Memory B cell (primary cell): ENCODE results near the gene LUC7L3.

Experiments used
- ATAC-seq: fragments of 150-1000 bp; cut with Tn5 transposase; 2 replicates; pipeline ENCODE4 v1.10.0; 2021; ENCODE audit warnings: low read depth, mild to moderate bottlenecking, moderate library complexity
- DNase-seq, 2 donors: peaks; one replicate each; pipeline ENCODE4 v3.0.0; 2022; ENCODE audit warnings: low spot score in 2 of 2
- H3K27ac Mint-ChIP-seq: one replicate; pipeline ENCODE4 v1.8.0; 2022; ENCODE audit warnings: mild to moderate bottlenecking, moderate library complexity, mixed read lengths
- H3K27me3 Mint-ChIP-seq: one replicate; pipeline ENCODE4 v1.8.0; 2022; ENCODE audit warnings: mixed read lengths
- H3K36me3 Mint-ChIP-seq: one replicate; pipeline ENCODE4 v1.8.0; 2022; ENCODE audit warnings: mild to moderate bottlenecking, mixed read lengths
- H3K4me1 Mint-ChIP-seq: one replicate; pipeline ENCODE4 v1.8.0; 2022; ENCODE audit warnings: mixed read lengths
- H3K4me3 Mint-ChIP-seq: one replicate; pipeline ENCODE4 v1.8.0; 2022; ENCODE audit warnings: mild to moderate bottlenecking, moderate library complexity, mixed read lengths
- H3K9me3 Mint-ChIP-seq: one replicate; pipeline ENCODE4 v1.8.0; 2022; ENCODE audit warnings: mixed read lengths

LUC7L3 gene

DNA sequence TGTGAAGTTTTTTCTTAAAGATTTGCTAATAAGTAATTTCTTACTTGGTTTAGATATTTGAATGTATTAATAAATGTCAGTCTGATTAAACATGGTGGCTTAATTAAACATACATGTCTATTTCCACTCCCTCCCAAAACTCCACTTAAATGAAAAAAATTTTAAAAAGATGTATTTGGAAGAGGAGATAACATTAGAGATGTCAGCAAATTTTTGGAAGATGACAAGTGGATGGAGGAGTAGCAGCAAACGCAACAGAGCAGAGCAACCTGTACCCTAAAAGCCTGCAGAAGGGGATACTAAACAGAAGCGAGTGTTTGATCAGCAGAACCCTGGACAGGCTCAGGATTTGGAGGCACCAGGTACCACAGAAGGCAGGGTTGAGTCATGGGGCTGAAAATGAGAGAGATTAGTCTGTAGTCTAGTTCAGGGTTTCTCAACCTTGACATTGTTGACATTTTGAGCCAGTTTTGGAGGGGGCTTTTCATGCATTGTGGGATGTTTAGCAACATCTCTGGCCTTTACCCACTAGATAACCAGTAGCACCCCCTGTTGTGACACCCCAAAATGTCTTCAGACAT, 17.8 kb downstream of the LUC7L3 start:
- H3K27me3 Mint-ChIP-seq, result no peaks in the 10 kb centered on the region
- peaks cover 24% of the 10 kb centered on the region for H3K36me3 Mint-ChIP-seq
- H3K9me3 Mint-ChIP-seq, result no peaks in the 10 kb centered on the region
- no peak overlapping the region for H3K4me3 Mint-ChIP-seq
- H3K4me1 Mint-ChIP-seq, result peaks cover 17% of the 10 kb centered on the region
- no peak for ATAC-seq
- H3K27ac Mint-ChIP-seq, result peak overlapping the region; percentile 70
- DNase-seq, result no peak

DNA sequence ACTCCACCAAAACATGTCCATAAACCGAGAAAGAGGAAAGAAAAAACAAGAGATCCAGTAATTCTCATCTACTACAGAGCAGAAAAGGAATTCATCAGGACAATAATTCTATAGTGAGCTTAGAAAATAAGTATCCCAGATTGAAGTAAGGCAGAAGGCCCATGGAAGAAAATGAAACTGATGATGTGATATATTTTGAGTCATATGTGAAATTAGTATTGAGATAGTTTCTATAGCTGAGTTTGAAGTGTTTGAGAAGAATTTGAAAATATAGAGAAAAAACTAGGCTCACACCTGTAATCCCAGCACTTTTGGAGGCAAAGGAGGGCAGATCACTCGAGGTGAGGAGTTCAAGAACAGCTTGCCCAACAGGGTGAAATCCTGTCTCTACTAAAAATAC, 19.7 kb downstream of the LUC7L3 start:
- H3K9me3 Mint-ChIP-seq, result no peaks in the 10 kb centered on the region
- no peaks in the 10 kb centered on the region for H3K27me3 Mint-ChIP-seq
- no peak for DNase-seq
- no peak for ATAC-seq
- H3K36me3 Mint-ChIP-seq, result peaks cover 27% of the 10 kb centered on the region
- H3K4me1 Mint-ChIP-seq, result peaks cover 14% of the 10 kb centered on the region
- H3K4me3 Mint-ChIP-seq, result no peak overlapping the region
- H3K27ac Mint-ChIP-seq, result no peak overlapping the region

DNA sequence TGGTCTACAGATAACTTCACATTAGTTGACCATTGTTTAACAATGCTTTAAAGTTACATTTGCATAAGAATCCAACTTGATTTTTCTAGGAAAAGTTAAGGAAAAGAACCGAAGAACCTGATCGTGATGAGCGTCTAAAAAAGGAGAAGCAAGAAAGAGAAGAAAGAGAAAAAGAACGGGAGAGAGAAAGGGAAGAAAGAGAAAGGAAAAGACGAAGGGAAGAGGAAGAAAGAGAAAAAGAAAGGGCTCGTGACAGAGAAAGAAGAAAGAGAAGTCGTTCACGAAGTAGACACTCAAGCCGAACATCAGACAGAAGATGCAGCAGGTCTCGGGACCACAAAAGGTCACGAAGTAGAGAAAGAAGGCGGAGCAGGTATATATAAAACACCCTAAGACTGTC, 26.2 kb downstream of the LUC7L3 start:
- H3K36me3 Mint-ChIP-seq, result peaks cover 39% of the 10 kb centered on the region
- H3K4me3 Mint-ChIP-seq, result no peak overlapping the region
- no peaks in the 10 kb centered on the region for H3K9me3 Mint-ChIP-seq
- no peaks in the 10 kb centered on the region for H3K27me3 Mint-ChIP-seq
- peak overlapping the region; percentile 18 for H3K27ac Mint-ChIP-seq
- DNase-seq (no peak), ATAC-seq (no peak)
- H3K4me1 Mint-ChIP-seq, result no peaks in the 10 kb centered on the region

DNA sequence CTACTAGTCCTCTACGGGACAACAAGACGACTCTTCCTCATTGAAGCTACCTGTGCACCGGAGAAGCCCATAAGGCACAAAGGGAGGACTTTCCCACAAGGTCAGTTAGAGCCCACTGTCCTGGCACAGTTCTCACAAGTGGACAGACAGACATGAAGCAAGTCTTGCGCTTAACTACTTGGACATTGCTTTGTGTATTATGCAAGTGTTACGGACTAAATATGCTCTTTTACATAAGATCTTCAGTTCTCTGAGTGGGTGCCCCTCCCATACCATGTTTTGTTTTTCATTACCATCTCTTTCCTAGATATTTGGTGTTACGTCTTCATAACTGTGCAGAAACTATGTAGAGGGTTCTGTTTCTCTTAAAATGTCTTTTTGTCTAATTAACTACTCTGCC, 29.8 kb downstream of the LUC7L3 start:
- no peak overlapping the region for H3K27ac Mint-ChIP-seq
- H3K9me3 Mint-ChIP-seq, result no peaks in the 10 kb centered on the region
- peaks cover 34% of the 10 kb centered on the region for H3K36me3 Mint-ChIP-seq
- ATAC-seq, result no peak
- DNase-seq, result no peak
- H3K4me3 Mint-ChIP-seq, result no peak overlapping the region
- H3K4me1 Mint-ChIP-seq, result no peaks in the 10 kb centered on the region
- no peaks in the 10 kb centered on the region for H3K27me3 Mint-ChIP-seq

DNA sequence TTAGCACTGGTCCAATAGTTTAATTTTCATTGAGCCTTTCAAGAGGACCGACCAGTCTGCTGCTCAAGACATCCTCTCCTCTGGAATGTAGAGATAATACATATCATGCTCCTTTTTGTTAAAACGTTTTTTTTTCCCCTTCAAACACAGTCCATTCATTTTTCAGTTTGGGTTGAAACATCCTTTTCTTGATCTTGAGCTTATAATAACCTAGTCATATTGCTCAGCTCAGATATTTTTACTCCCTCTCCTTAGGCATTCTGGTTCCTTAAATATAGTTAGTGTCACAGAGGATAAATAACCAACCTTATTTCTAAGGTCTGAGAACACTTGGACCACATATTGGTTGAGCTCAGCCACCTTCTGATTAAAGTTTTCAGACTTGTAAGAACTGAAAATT, 35.1 kb downstream of the LUC7L3 start:
- no peak for DNase-seq
- no peak overlapping the region for H3K4me3 Mint-ChIP-seq
- peak overlapping the region; percentile 53 for H3K27ac Mint-ChIP-seq
- peaks cover 3% of the 10 kb centered on the region for H3K4me1 Mint-ChIP-seq
- no peaks in the 10 kb centered on the region for H3K27me3 Mint-ChIP-seq
- H3K9me3 Mint-ChIP-seq, result no peaks in the 10 kb centered on the region
- no peak for ATAC-seq
- peaks cover 22% of the 10 kb centered on the region for H3K36me3 Mint-ChIP-seq

DNA sequence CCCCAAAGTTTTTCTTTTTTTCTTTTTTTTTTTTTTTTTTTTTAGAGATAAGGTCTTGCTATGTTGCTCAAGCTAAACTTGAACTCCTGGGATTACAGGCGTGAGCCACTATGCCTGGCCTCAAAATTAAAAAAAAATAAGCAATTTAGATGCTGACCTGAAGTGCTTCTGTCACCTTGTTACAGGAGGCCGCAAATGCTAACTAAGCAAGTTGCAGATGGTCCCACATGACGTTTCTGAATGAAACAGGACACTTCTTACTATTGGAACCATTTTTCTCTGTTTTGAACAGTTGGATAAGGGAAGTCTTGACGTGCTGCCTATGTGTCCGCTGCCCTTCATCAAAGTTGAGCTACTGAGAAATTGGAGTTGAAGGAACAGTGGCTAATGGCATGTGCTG, 39.1 kb downstream of the LUC7L3 start:
- Mint-ChIP-seq H3K27ac (no peak overlapping the region), H3K4me3 (no peak overlapping the region), H3K9me3 (no peaks in the 10 kb centered on the region), H3K27me3 (no peaks in the 10 kb centered on the region), H3K36me3 (peaks cover 9% of the 10 kb centered on the region), H3K4me1 (peaks cover 5% of the 10 kb centered on the region)
- ATAC-seq (no peak), DNase-seq (no peak)

DNA sequence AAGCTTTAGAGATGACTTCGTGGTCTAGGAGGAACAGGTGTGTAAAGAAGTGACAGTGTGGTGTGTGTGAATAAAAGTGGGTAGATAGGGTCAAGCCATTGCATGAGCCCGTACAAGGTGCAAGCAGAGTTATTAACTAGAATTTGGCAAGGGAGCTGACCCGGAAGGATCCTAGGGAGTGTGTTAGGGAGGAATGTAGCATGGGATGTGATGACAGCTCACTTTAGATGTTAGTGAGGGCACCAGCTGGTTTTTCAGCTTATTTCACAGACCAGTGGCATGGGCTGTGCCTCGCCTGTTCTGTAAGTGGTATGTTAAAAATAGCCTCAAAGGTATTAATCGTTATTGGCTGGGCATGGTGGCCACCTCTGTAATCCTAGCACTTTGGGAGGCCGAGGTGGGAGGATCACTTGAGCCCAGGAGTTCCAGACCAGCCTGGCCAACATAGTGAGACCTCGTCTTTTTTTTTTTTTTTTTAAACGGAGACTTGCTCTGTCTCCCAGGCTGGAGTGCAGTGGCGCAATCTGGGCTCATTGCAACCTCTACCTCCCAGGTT, 39.7 kb downstream of the LUC7L3 start:
- Mint-ChIP-seq H3K27me3 (no peaks in the 10 kb centered on the region), H3K9me3 (no peaks in the 10 kb centered on the region), H3K27ac (no peak overlapping the region), H3K36me3 (peaks cover 6% of the 10 kb centered on the region), H3K4me3 (no peak overlapping the region), H3K4me1 (peaks cover 5% of the 10 kb centered on the region)
- DNase-seq (no peak), ATAC-seq (no peak)

DNA sequence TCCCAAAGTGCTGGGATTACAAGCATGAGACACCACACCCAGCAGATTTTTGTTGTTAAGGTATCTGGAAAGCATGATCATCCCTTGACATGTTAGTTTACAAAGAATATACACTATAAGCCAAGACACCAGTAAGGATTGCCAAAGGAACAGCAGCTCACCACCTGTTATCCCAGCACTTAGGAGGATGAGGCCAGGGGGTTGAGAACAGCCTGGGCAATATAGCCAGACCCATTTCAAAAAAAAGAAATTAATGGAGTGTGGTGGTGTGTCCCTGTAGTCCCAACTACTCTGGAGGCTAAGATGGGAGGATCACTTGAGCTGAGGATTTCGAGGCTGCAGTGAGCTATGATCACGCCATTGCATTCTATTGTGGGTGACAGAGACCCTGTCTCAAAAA, 42.8 kb downstream of the LUC7L3 start:
- Mint-ChIP-seq H3K4me1 (peaks cover 29% of the 10 kb centered on the region), H3K27me3 (no peaks in the 10 kb centered on the region), H3K9me3 (no peaks in the 10 kb centered on the region), H3K4me3 (peak overlapping the region; percentile 47), H3K27ac (no peak overlapping the region), H3K36me3 (no peaks in the 10 kb centered on the region)
- ATAC-seq (no peak), DNase-seq (no peak)

DNA sequence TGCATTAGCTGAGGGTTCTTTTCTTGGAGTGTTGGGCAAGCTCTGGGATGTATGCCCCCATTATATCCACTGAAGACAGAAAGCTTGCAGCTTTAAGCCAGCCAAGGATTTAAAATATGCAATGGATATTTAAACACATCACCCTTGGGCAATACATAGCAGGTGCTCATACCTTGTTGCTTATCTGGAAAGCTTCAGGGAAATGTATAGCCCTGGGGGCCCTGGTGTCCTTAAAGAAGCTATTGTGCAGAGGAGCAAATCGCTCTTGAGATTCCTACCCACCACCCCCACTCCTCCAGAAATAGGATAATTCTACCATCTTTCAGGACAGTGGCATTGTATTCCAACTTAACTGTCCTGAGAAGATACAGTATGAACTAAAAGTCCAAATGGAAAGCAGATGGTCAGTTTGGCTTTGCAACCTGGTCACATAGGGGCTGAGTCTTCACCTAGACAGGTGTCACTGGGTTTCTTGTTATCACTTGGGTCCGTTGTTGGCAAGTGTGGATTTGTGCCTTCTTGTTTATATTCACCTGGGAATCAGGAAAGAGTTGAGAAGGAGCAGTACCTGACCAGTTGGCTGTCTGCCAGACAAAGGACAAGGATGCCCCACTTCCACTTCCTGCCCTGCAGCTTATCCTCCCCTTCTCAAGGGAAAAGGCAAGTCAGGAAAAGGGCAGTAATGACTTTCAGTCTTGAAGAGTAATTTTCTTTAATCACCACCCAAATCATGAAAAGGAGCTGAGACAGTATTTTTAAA, 44.5 kb downstream of the LUC7L3 start:
- H3K4me1 Mint-ChIP-seq, result peaks cover 27% of the 10 kb centered on the region
- no peaks in the 10 kb centered on the region for H3K27me3 Mint-ChIP-seq
- no peak overlapping the region for H3K4me3 Mint-ChIP-seq
- no peaks in the 10 kb centered on the region for H3K36me3 Mint-ChIP-seq
- no peaks in the 10 kb centered on the region for H3K9me3 Mint-ChIP-seq
- peak overlapping the region; percentile 94 for H3K27ac Mint-ChIP-seq
- ATAC-seq (no peak), DNase-seq (no peak)

DNA sequence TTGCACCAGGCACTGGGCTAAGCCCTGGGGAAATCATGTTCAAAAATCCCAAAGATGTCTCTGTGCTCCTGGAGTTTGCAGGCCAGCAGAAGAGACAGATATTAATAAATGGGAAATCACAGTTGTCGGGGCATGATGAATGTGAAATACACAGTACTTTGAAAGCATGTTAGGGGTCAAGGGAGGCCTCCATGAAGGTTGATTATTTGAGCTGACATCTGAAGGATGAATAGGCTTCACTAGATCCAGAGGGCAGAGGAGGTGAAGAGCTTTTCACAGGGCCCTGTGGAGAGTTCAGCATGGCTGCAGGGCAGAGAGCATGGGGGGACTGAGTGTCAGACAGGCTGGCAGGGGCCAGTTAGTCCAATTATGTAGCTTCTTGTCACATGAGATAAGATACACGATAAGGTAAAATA, 45.3 kb downstream of the LUC7L3 start:
- Mint-ChIP-seq H3K27ac (no peak overlapping the region), H3K4me1 (peaks cover 26% of the 10 kb centered on the region), H3K9me3 (no peaks in the 10 kb centered on the region)

DNA sequence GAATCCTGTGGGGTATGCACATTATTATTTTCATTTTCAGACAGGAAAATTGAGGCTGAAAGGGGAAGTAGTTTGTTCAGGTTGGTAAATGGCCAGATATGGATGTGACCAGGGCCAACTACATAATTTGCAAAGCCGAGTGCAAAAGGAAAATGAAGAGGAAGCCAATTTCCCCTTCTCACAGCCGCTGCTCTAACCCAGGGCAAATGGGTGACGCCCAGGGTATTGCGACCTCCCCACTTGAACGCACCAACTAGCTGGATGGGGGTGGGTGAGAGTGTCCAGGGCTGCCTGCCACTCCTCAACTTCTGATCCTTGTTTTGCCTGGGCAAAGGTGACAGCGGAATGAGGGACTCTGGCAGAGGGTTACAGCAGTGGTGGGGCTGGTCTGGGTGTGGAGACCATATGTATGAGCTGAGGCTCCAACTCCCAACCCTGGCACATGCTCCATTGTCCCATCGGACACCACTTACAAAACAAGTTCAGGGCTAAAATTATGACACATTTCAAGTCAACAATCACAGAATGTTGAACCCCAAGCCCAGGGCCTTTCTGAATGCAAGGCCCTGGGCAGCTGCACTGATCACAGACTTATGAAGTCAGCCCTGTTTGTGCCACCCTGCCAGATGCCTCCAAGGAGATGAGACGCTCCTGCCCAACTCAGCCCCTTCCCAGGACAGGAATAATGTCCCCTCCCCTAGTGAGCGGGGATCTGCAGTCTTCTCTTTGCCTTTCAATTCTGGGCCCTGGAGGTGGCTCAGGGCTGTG, 46.2 kb downstream of the LUC7L3 start:
- ATAC-seq, result peak; percentile 75
- Mint-ChIP-seq H3K27me3 (no peaks in the 10 kb centered on the region), H3K27ac (no peak overlapping the region), H3K4me3 (peak overlapping the region; percentile 33), H3K4me1 (peaks cover 26% of the 10 kb centered on the region), H3K9me3 (no peaks in the 10 kb centered on the region), H3K36me3 (no peaks in the 10 kb centered on the region)
- DNase-seq, result peak; percentile 17 to 27

More for the DNA sequence above, 45.3 kb downstream of the LUC7L3 start:
- no peaks in the 10 kb centered on the region for H3K36me3 Mint-ChIP-seq
- H3K4me3 Mint-ChIP-seq, result peak overlapping the region; percentile 9
- ATAC-seq (no peak), DNase-seq (no peak)
- H3K27me3 Mint-ChIP-seq, result no peaks in the 10 kb centered on the region

DNA sequence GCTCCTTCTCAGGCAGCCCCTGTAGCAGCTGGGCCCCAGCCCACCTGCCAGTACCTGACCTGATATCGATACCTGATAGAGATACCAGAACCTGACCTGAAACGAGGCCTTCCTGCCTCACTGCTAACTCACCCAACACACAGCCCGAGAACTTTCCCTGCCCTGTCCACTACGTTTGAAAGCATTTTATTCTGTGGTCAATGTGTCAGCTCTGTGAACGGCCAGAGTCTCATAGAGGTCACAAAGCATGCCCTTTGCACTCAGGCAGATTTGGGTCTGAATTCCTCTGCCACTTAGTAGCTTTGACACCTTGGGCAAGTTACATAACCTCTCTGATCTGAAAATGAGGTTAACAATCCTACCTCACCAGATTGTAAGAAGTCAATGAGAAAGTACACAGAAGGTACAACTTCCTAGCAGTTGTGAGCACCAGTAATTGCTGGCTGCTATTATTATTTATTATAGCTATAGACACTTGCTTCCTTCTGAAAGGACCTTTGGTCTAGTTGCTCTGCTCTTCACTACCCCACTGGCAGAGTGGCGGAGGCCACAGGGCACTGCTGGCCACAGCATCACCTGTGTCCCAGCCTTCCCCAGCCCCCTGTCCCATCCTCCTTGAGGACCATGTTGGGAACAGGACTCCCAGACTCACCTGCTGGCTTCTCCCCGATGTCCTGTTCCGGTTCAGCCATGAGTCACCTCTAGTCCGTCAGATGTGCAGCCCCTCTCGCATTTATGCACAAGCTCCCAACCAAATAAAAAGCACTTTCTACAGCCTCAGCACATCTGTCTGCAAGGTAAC, 47.0 kb downstream of the LUC7L3 start:
- Mint-ChIP-seq H3K27ac (no peak overlapping the region), H3K4me3 (peak overlapping the region; percentile 33), H3K27me3 (no peaks in the 10 kb centered on the region), H3K4me1 (peaks cover 26% of the 10 kb centered on the region), H3K9me3 (no peaks in the 10 kb centered on the region), H3K36me3 (no peaks in the 10 kb centered on the region)
- ATAC-seq (no peak), DNase-seq (no peak)

DNA sequence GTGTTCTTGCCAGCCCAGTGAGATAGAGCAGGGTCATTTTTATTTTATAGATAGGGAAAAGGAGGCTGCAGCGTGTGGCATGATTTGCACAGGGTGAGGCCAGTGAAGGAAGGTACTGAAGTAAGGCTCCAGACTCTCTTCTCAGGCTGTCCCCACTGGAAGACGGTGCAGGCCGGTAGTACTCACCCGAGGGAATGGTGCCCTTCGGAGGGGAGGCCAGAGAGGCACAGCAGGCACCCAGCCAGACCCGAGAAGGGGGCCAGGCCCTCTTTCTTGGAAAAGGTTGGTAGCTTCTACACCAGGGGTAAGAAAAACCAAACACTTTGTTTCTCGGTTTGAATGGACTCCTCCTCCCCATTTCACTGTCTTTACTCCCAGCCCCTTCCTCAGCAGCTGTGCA, 47.6 kb downstream of the LUC7L3 start:
- Mint-ChIP-seq H3K36me3 (no peaks in the 10 kb centered on the region), H3K4me1 (peaks cover 27% of the 10 kb centered on the region), H3K4me3 (no peak overlapping the region), H3K27ac (no peak overlapping the region), H3K27me3 (no peaks in the 10 kb centered on the region), H3K9me3 (no peaks in the 10 kb centered on the region)
- ATAC-seq (no peak), DNase-seq (no peak)
